Nephron progenitor cell (in vitro differentiated cells): ENCODE data around the gene LRRC63.

ENCODE experiments used
- DNase-seq: peaks from one replicate; pipeline ENCODE4 v3.0.0; 2021
- H3K27ac Mint-ChIP-seq: 2 replicates; pipeline ENCODE4 v1.8.0; 2021; ENCODE audit warnings: mild to moderate bottlenecking, moderate library complexity, mixed read lengths
- H3K27me3 Mint-ChIP-seq: 2 replicates; pipeline ENCODE4 v1.8.0; 2021; ENCODE audit warnings: mild to moderate bottlenecking, low read depth, mixed read lengths; ENCODE audit not compliant: poor library complexity
- H3K36me3 Mint-ChIP-seq: 2 replicates; pipeline ENCODE4 v1.8.0; 2021; ENCODE audit warnings: low read depth, mixed read lengths
- H3K4me1 Mint-ChIP-seq: 2 replicates; pipeline ENCODE4 v1.8.0; 2021; ENCODE audit warnings: mixed read lengths
- H3K4me3 Mint-ChIP-seq: 2 replicates; pipeline ENCODE4 v1.8.0; 2021; ENCODE audit warnings: mild to moderate bottlenecking, moderate library complexity, mixed read lengths
- H3K9me3 Mint-ChIP-seq: 2 replicates; pipeline ENCODE4 v1.8.0; 2021; ENCODE audit warnings: mild to moderate bottlenecking, moderate library complexity, mixed read lengths
- CTCF ChIP-seq: fragments of 200-600 bp; sonication (generic); IDR thresholded peaks from 2 replicates; pipeline ENCODE4 v1.5.0; 2021; ENCODE audit warnings: antibody characterized with exemption

Gene LRRC63

GRCh38 chr13:46171217-46171616 lies 40.5 kb upstream of the LRRC63 start:
- no peak for DNase-seq
- Mint-ChIP-seq H3K36me3 (no peaks in the 10 kb centered on the region), H3K27me3 (peaks cover 4% of the 10 kb centered on the region), H3K4me1 (peaks cover 37% of the 10 kb centered on the region), H3K4me3 (no peak overlapping the region), H3K27ac (no peak overlapping the region), H3K9me3 (no peaks in the 10 kb centered on the region)
- no peak for TF ChIP-seq CTCF

GRCh38 chr13:46171739-46172138 lies 40.0 kb upstream of the LRRC63 start:
- peaks cover 4% of the 10 kb centered on the region for H3K27me3 Mint-ChIP-seq
- no peaks in the 10 kb centered on the region for H3K36me3 Mint-ChIP-seq
- no peak for DNase-seq
- no peak overlapping the region for H3K27ac Mint-ChIP-seq
- no peak for TF ChIP-seq CTCF
- no peak overlapping the region for H3K4me3 Mint-ChIP-seq
- no peaks in the 10 kb centered on the region for H3K9me3 Mint-ChIP-seq
- peaks cover 37% of the 10 kb centered on the region for H3K4me1 Mint-ChIP-seq

- no peaks in the 10 kb centered on the region for H3K36me3 Mint-ChIP-seq
- H3K9me3 Mint-ChIP-seq: no peaks in the 10 kb centered on the region
- H3K4me1 Mint-ChIP-seq: peaks cover 32% of the 10 kb centered on the region
- DNase-seq: no peak
- peaks cover 4% of the 10 kb centered on the region for H3K27me3 Mint-ChIP-seq
- TF ChIP-seq CTCF: no peak
- no peak overlapping the region for H3K27ac Mint-ChIP-seq
- H3K4me3 Mint-ChIP-seq: no peak overlapping the region
Measured at GRCh38 chr13:46172531-46172991, 39.2 kb upstream of the LRRC63 start.

GRCh38 chr13:46173656-46174055 lies 38.1 kb upstream of the LRRC63 start:
- peaks cover 4% of the 10 kb centered on the region for H3K27me3 Mint-ChIP-seq
- peaks cover 21% of the 10 kb centered on the region for H3K4me1 Mint-ChIP-seq
- no peak for TF ChIP-seq CTCF
- no peaks in the 10 kb centered on the region for H3K36me3 Mint-ChIP-seq
- no peak for DNase-seq
- H3K9me3 Mint-ChIP-seq: no peaks in the 10 kb centered on the region
- H3K4me3 Mint-ChIP-seq: no peak overlapping the region
- H3K27ac Mint-ChIP-seq: no peak overlapping the region

GRCh38 chr13:46176756-46177155 lies 35.0 kb upstream of the LRRC63 start:
- H3K4me1 Mint-ChIP-seq: peaks cover 13% of the 10 kb centered on the region
- no peak overlapping the region for H3K4me3 Mint-ChIP-seq
- no peaks in the 10 kb centered on the region for H3K9me3 Mint-ChIP-seq

More at GRCh38 chr13:46176756-46177155, 35.0 kb upstream of the LRRC63 start:
- peaks cover 6% of the 10 kb centered on the region for H3K27me3 Mint-ChIP-seq
- no peak overlapping the region for H3K27ac Mint-ChIP-seq
- H3K36me3 Mint-ChIP-seq: no peaks in the 10 kb centered on the region
- DNase-seq: no peak
- no peak for TF ChIP-seq CTCF
